ENCODE measurements around the gene ENOX2. TPM values are rescaled to one million over a fixed set of nuclear protein-coding genes. Genes with fewer than 3 reads are reported as not detected.

Gene ENOX2
- total RNA-seq, 1 experiment from 2014 or later: 15.0 TPM

- Histone ChIP-seq H3K36me3 (no peaks in the 10 kb centered on the region), H3K9me3 (replicated peaks) (no peaks in the 10 kb centered on the region), H3K27me3 (no peaks in the 10 kb centered on the region), H3K4me3 (no peak overlapping the region), H3K4me1 (no peaks in the 10 kb centered on the region), H3K27ac (no peak overlapping the region)
- DNase-seq: peak; percentile 8 to 28
Observed at GRCh38 chrX:130896802-130897501, 6.1 kb downstream of the ENOX2 start.

GRCh38 chrX:130896026-130896425, 7.0 kb downstream of the ENOX2 start:
- H3K4me3 ChIP-seq: no peak overlapping the region
- H3K36me3 ChIP-seq: no peaks in the 10 kb centered on the region
- no peak for DNase-seq
- no peak overlapping the region for H3K27ac ChIP-seq
- no peaks in the 10 kb centered on the region for H3K27me3 ChIP-seq
- H3K9me3 ChIP-seq (replicated peaks): no peaks in the 10 kb centered on the region
- H3K4me1 ChIP-seq: no peaks in the 10 kb centered on the region

GRCh38 chrX:130895299-130895698, 7.7 kb downstream of the ENOX2 start:
- no peak for DNase-seq
- H3K9me3 ChIP-seq (replicated peaks): no peaks in the 10 kb centered on the region
- no peaks in the 10 kb centered on the region for H3K36me3 ChIP-seq
- H3K4me3 ChIP-seq: no peak overlapping the region
- H3K4me1 ChIP-seq: no peaks in the 10 kb centered on the region
- H3K27me3 ChIP-seq: no peaks in the 10 kb centered on the region
- H3K27ac ChIP-seq: no peak overlapping the region

DNA sequence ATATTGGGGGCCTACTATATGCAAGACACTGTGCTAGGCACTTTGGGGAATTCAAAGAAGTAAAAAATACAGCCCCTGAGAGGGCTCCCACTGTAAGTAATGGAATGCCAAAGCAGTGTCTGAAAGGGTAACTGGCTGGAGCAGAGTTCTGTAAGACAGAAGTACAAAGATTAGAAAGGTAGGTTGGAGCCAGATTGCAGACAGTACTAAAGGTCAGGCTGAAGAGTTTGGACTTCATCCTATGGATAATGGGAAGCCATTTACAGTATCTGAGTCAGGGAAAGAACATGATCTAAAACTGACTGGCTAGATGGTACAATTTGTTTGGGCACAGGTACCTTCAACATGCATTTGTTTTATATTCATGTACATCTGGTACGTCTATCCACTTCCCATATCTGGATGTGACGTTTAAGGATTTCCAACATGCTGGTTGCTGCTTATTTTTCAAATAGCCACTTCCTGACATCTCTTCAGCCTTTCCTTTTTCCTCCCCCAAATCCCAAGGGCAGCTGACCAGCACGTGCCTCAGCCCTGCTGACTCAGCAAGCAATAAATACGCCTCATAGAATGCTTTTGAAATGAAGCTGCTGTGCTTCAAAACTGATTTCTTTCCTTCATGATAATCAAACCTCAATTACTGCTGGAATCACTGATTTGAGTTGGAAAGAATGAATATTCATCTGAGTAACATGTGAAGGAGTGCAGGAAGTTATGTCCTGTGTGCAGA, 9.5 kb downstream of the ENOX2 start:
- Histone ChIP-seq H3K36me3 (no peaks in the 10 kb centered on the region), H3K27ac (no peak overlapping the region), H3K4me1 (no peaks in the 10 kb centered on the region), H3K4me3 (no peak overlapping the region), H3K9me3 (replicated peaks) (no peaks in the 10 kb centered on the region), H3K27me3 (no peaks in the 10 kb centered on the region)
- no peak for DNase-seq

DNA sequence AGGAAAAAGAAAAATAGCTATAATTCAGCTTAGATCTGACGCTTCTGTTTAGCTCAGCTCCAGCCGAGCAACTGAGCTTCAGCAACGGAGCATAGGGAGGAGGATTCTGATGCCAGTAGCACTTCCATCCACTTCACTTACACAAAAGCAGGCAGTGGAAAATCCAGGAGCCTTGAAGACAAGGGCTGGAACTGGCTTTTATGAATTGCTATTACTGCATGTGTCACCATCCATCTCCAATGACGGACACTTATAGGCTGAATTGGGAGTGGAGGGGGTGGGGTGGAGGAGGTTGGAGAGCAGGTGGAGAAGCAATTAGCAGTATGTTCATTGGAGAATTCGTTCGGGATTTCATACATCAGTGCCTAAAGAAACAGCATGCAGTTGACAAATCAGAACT, 15.6 kb downstream of the ENOX2 start:
- no peaks in the 10 kb centered on the region for H3K9me3 ChIP-seq (replicated peaks)
- H3K27ac ChIP-seq: no peak overlapping the region
- no peaks in the 10 kb centered on the region for H3K36me3 ChIP-seq
- no peaks in the 10 kb centered on the region for H3K4me1 ChIP-seq
- peak; percentile 29 to 61 for DNase-seq
- no peaks in the 10 kb centered on the region for H3K27me3 ChIP-seq
- H3K4me3 ChIP-seq: no peak overlapping the region; the same call in 1 of the 2 replicates

DNA sequence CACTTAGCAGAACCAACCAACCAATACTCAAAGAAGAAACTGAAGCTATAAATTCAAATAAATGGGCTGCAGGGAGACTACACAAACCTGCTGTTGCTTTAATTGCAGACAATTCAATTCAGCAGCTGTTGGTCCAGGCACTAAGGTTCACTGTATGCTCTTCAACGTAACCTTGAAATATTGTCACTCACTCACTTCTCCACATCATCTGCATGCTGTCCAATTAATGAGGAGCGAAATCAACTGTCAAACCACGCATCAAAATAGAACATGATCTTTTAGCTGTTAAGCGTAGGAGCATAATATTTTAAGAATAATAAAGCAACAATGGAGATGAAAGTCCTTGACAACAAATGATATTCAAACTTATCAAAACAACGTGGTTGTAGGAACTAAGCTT, 17.0 kb downstream of the ENOX2 start:
- Histone ChIP-seq H3K9me3 (replicated peaks) (no peaks in the 10 kb centered on the region), H3K27ac (no peak overlapping the region), H3K4me1 (no peaks in the 10 kb centered on the region), H3K27me3 (no peaks in the 10 kb centered on the region), H3K4me3 (no peak overlapping the region), H3K36me3 (no peaks in the 10 kb centered on the region)
- no peak for DNase-seq

- Histone ChIP-seq H3K36me3 (no peaks in the 10 kb centered on the region), H3K4me1 (no peaks in the 10 kb centered on the region), H3K27ac (no peak overlapping the region), H3K4me3 (no peak overlapping the region), H3K27me3 (no peaks in the 10 kb centered on the region), H3K9me3 (replicated peaks) (no peaks in the 10 kb centered on the region)
- no peak for DNase-seq
Observed at GRCh38 chrX:130885508-130885907, 17.5 kb downstream of the ENOX2 start.

DNA sequence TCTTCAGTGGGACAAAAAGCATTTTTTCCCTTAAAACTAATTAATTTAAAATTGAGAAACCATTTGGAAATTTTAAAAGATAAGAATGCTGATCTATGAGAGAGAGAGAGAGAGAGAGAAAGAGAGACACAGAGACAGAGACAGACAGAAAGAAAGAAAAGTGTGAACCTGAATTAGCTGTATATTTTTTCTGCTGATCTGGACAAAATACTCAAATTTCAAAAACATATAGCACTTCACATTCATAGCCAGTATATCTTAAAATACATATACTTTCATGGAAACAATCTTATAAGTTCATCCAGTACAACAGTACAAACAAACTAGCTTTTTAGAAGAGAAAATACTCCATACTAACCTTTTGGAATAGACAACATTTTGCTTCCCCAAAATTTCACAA, 18.4 kb downstream of the ENOX2 start:
- no peak overlapping the region for H3K4me3 ChIP-seq
- no peak overlapping the region for H3K27ac ChIP-seq
- H3K9me3 ChIP-seq (replicated peaks): no peaks in the 10 kb centered on the region
- H3K27me3 ChIP-seq: no peaks in the 10 kb centered on the region
- no peaks in the 10 kb centered on the region for H3K36me3 ChIP-seq
- no peak for DNase-seq
- no peaks in the 10 kb centered on the region for H3K4me1 ChIP-seq

DNA sequence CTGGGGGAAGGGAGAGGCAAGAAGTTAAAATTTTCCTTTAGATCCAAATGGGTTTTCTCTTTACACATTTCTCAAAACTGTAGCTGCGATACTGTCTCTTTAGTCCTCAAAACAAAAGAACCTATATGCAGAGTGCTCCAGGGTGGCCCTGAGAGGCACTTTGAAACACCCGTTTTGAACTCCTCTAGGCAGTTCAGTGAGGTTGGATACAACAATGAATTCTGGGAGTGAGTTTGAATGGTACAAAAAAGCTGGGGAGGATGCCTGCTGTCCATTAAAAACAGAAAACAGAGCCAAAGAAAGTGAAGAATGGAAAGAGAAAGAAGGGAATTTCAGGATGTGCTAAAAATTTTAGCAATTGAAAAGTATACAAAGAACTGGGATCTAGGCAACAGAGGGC, 23.1 kb downstream of the ENOX2 start:
- Histone ChIP-seq H3K27me3 (no peaks in the 10 kb centered on the region), H3K4me1 (no peaks in the 10 kb centered on the region), H3K4me3 (no peak overlapping the region), H3K36me3 (no peaks in the 10 kb centered on the region), H3K9me3 (replicated peaks) (no peaks in the 10 kb centered on the region), H3K27ac (no peak overlapping the region)
- DNase-seq: no peak

GRCh38 chrX:130878350-130879341, 24.4 kb downstream of the ENOX2 start:
- Histone ChIP-seq H3K36me3 (no peaks in the 10 kb centered on the region), H3K4me1 (no peaks in the 10 kb centered on the region), H3K4me3 (no peak overlapping the region), H3K27ac (no peak overlapping the region), H3K27me3 (no peaks in the 10 kb centered on the region), H3K9me3 (replicated peaks) (no peaks in the 10 kb centered on the region)
- peak in 1 of 2 experiments; percentile 27 for DNase-seq

GRCh38 chrX:130877892-130878341, 25.1 kb downstream of the ENOX2 start:
- no peak overlapping the region for H3K4me3 ChIP-seq
- DNase-seq: no peak
- H3K36me3 ChIP-seq: no peaks in the 10 kb centered on the region
- no peaks in the 10 kb centered on the region for H3K9me3 ChIP-seq (replicated peaks)
- no peaks in the 10 kb centered on the region for H3K4me1 ChIP-seq
- no peak overlapping the region for H3K27ac ChIP-seq
- H3K27me3 ChIP-seq: no peaks in the 10 kb centered on the region

- no peaks in the 10 kb centered on the region for H3K36me3 ChIP-seq
- H3K27ac ChIP-seq: no peak overlapping the region
- DNase-seq: no peak
- no peaks in the 10 kb centered on the region for H3K9me3 ChIP-seq (replicated peaks)
- no peaks in the 10 kb centered on the region for H3K4me1 ChIP-seq
- H3K27me3 ChIP-seq: no peaks in the 10 kb centered on the region
- no peak overlapping the region for H3K4me3 ChIP-seq
Observed at GRCh38 chrX:130876226-130876625, 26.8 kb downstream of the ENOX2 start.

- Histone ChIP-seq H3K4me3 (no peak overlapping the region), H3K36me3 (no peaks in the 10 kb centered on the region), H3K27ac (no peak overlapping the region), H3K4me1 (no peaks in the 10 kb centered on the region), H3K27me3 (no peaks in the 10 kb centered on the region), H3K9me3 (replicated peaks) (no peaks in the 10 kb centered on the region)
- DNase-seq: no peak
Observed at GRCh38 chrX:130874751-130875150, 28.3 kb downstream of the ENOX2 start.

- Histone ChIP-seq H3K27me3 (no peaks in the 10 kb centered on the region), H3K36me3 (no peaks in the 10 kb centered on the region), H3K9me3 (replicated peaks) (no peaks in the 10 kb centered on the region), H3K4me3 (no peak overlapping the region), H3K4me1 (no peaks in the 10 kb centered on the region), H3K27ac (no peak overlapping the region)
- DNase-seq: no peak
Observed at GRCh38 chrX:130869239-130869638, 33.8 kb downstream of the ENOX2 start.

- Histone ChIP-seq H3K36me3 (no peaks in the 10 kb centered on the region), H3K4me1 (no peaks in the 10 kb centered on the region), H3K27me3 (no peaks in the 10 kb centered on the region), H3K9me3 (replicated peaks) (no peaks in the 10 kb centered on the region), H3K4me3 (no peak overlapping the region), H3K27ac (no peak overlapping the region)
- no peak for DNase-seq
Observed at GRCh38 chrX:130861462-130861861, 41.5 kb downstream of the ENOX2 start.
